GM04504 (cell line): ENCODE data around the gene EFCAB14.
"Not testable (repeated sequence)": the region's sequence is repeated elsewhere in the genome, so short reads cannot be mapped to it uniquely, and the experiment has no call there.

Source experiments
- DNase-seq: peaks from one replicate; pipeline ENCODE4 v3.0.0-alpha.2; 2012; ENCODE audit warnings: low read depth

The EFCAB14 gene

DNA sequence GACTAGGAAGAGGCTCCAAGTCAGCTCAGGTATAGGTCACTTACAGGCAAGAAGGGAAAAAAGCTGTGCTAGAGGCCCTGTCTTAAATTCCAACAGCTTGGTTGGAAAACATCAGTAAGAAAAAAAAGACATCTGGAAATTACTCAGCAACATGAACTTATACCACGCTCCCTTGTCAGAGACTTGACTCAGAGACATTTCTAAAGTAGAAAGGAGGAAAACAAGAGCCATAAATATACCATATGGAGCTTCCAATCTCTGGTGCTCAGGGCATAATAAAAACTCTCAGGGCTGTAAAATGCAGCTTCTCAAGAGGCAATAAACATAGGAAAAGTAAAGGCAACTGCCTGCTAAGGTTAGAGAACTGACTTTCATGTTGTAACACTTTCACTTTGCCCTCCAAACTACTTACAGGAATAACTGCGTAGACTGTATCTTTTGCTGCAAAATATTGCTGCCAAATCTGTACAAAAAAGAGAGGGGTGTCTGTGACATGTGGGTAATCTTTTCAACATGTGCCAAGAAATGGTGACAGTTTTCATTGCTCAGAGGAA, 65.4 kb downstream of the EFCAB14 start:
- DNase-seq, result peak; percentile 69

GRCh38 chr1:46652321-46653100, 66.4 kb downstream of the EFCAB14 start:
- no peak for DNase-seq

GRCh38 chr1:46651152-46651551, 67.8 kb downstream of the EFCAB14 start:
- not testable (repeated sequence) for DNase-seq

- no peak for DNase-seq
Observed at GRCh38 chr1:46650491-46650890, 68.4 kb downstream of the EFCAB14 start.

DNA sequence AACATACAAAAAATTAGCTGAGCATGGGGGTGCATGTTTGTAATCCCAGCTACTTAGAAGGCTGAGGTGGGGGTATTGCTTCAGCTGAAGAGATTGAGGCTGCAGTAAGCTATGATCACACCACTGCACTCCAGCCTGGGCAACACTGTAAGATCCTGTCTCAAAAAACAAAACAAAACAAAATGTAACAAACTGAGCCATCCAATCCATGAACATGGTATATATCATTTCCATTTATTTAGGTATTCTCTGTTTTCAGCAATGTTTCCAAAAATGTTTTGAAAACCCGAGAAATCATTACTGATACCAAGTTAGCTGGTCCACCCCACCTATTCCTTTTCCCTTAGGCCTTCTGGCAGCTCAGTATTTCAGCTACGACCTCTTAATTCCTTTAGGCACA, 69.2 kb downstream of the EFCAB14 start:
- DNase-seq, result no peak

GRCh38 chr1:46647611-46648010, 71.3 kb downstream of the EFCAB14 start:
- no peak for DNase-seq

GRCh38 chr1:46646844-46647243, 72.1 kb downstream of the EFCAB14 start:
- DNase-seq, result no peak

DNA sequence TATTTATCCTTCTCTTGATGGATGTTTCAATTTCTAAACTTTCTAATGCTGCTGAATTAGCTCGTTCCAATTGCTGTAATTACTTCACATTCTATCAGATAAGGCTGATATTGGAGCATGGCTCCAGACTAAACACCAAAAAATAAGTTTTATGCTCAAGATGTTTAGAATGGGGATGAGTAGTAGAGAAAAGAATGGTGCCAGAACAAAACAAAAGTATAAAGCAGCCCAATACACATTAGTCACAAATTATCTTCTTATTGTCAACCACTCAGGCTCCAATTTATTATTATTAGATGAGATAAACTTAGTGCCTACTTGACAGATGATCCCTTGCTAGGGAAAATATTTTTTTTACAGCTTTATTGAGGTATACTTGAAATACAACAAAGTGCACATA, 72.6 kb downstream of the EFCAB14 start:
- DNase-seq, result no peak

GRCh38 chr1:46645815-46646214, 73.1 kb downstream of the EFCAB14 start:
- no peak for DNase-seq

- peak; percentile 87 for DNase-seq
Observed at GRCh38 chr1:46643368-46643775, 75.5 kb downstream of the EFCAB14 start.

DNA sequence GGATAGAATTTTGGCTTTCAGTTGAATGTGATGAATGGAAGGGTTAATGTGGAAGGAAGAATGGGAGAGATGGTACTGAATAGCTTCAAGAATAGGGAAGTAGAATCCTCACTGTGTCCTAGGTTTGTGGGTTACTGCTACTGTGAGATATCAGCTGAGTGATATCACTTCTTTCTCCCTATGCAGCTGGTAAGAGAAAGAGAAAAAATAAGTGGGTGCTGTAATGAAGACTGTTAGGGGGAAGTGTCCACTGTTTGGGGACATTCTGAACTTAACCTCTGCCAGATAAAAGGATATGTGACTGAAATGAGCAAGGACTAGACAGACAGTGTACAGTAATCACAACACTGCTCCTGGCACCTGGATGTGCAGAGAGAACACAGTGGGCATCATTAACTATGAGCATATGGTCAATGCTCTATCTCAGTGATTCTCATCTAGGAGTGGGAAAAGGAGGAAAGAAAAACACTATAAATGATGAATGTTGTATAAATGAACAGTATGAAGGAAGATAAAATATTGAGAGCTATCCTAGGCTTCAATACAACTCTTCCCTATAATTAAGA, 76.7 kb downstream of the EFCAB14 start:
- DNase-seq, result no peak

DNA sequence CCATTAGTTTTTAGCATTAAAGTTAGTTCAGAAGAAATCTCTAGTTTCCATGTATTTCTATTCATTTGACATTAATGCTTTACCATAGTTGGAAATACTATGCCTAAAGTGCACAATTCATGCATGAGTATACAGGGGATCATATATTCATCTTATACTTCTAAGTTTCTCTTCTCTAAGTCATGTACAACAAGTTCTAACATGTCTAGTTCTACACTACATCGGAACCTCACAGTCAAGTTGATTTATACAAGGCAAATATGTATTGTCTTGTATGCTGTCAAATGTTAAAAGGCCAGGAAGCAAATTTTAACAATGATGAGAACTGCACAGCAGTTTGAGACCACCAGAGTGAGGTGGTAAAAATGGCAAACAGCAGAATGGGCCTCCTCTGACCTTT, 79.4 kb downstream of the EFCAB14 start:
- DNase-seq, result no peak

DNA sequence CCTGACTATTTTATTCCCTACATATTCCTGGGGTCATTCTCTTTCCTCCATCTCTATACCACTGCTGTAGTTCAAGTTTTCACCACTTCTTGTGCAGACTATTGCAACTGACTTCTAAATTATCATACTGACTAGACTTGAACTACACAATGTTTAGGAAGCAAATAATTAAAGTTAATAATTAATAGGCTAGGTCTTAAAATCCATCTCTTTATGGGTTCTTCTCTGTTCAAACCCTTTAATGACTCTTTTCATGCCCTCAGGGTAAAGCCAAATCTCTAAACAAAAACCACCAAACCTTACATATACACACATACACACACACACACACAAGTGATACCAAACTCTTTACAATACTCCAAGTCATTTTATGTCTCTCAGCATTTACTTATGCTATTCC, 80.0 kb downstream of the EFCAB14 start:
- no peak for DNase-seq

DNA sequence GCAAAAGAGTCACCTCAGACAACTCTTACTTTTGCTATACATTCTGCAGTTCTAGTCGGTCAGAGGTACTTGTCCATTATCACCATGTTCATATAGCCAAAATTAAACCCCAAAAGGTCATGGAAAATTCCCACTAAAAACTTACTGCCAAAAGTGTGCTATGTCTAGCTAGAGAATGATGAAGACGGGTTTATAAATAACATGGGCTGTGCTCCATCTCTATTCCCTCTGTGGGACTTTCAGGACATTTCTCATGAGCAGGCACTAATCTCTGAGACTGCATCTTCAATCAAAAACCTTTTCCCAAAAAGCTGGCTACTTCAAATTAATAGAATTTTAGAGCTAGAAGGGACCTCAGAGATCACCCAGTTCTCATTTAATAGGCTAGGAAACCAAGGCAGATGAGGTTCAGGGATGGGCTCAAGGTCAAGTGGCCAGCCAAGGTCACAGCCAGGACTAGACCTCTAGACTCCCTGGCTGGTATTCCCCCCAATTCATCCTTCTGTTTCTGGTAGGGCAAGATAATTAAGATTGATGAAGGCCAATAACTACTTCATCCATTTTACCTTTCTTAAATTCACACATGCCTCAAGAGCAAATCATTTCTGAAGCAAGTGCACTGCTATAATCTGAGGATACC, 81.3 kb downstream of the EFCAB14 start:
- no peak for DNase-seq

DNA sequence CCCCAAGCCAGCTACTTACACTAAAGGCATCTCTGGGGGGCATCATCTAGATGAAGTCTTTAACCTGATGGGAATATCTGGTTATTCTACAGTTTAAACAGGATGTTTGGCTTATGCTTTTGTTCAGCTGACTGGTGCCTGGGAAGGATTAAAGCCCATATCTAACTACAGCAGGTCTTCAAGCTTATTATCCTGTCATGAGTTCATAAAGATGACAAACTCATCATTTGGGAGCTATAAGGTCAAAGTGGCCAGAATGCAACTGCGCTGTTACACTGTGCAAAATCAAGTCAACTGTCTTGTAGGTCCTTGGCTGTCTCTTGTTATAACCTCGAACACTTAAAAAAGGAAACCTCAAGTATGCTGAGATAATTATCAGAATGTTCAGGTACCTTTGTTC, 83.7 kb downstream of the EFCAB14 start:
- no peak for DNase-seq

- DNase-seq, result no peak
Observed at GRCh38 chr1:46630719-46631118, 88.2 kb downstream of the EFCAB14 start.
